ENCODE results near the gene PAWR.

- TF ChIP-seq CTCF (IDR thresholded peaks at IDR 0.05), result no peak
- no peak for TF ChIP-seq POLR2AphosphoS5 (IDR thresholded peaks at IDR 0.05)
These were observed 92.9 kb downstream of the PAWR start for GRCh38 chr12:79597910-79598309.
